ENCODE measurements around the gene CNPY2. TPM values are rescaled to one million over a fixed set of nuclear protein-coding genes. Genes with fewer than 3 reads are reported as not detected.
"Not testable (repeated sequence)": the region's sequence is repeated elsewhere in the genome, so short reads cannot be mapped to it uniquely, and the experiment has no call there.

The CNPY2 gene
- total RNA-seq, 2 donors from 2014 or later, result 183 to 198 TPM

DNA sequence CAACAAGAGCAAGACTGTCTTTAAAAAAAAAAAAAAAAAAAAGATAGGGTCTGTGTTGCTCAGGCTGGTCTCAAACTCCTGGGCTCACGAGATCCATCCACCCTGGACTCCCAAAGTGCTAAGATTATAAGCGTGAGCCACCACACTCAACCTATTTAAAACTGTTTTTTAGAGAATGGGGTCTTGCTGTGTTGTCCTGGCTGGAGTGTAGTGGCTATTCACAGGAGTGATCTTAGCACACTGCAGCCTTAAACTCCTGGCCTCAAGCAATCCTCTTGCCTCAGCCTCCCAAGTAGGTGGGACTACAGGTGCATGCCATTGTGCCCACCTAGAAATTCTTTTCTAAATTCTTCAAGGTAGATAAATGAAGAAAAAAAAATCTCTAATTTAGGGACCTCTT, 41.5 kb downstream of the CNPY2 start:
- Mint-ChIP-seq H3K4me1 (peaks cover 3% of the 10 kb centered on the region), H3K27ac (no peak overlapping the region), H3K36me3 (ENCODE audit: low read depth) (peaks cover 62% of the 10 kb centered on the region), H3K9me3 (no peaks in the 10 kb centered on the region), H3K27me3 (ENCODE audit: insufficient read depth) (no peaks in the 10 kb centered on the region), H3K4me3 (no peak overlapping the region)
- peaks cover 73% of the 10 kb centered on the region for H3K36me3 ChIP-seq (ENCODE audit: control insufficient read depth, insufficient read depth, low read length)
- H3K27me3 ChIP-seq (ENCODE audit: control insufficient read depth, insufficient read depth, low read length, poor library complexity, severe bottlenecking), result no peaks in the 10 kb centered on the region
- WGBS, 2 experiments (ENCODE audit: insufficient coverage in 1 of 2, insufficient read length in 1 of 2), result 100% methylated on average over 1 of the region's 2 CpGs; no CpG with 5 or more reads in 1 of the 2 experiments
- H3K9me3 ChIP-seq (ENCODE audit: control insufficient read depth, low read length), result no peaks in the 10 kb centered on the region
- H3K4me1 ChIP-seq (ENCODE audit: control insufficient read depth, insufficient read depth, low read length), result no peaks in the 10 kb centered on the region
- TF ChIP-seq, protein P1, sequence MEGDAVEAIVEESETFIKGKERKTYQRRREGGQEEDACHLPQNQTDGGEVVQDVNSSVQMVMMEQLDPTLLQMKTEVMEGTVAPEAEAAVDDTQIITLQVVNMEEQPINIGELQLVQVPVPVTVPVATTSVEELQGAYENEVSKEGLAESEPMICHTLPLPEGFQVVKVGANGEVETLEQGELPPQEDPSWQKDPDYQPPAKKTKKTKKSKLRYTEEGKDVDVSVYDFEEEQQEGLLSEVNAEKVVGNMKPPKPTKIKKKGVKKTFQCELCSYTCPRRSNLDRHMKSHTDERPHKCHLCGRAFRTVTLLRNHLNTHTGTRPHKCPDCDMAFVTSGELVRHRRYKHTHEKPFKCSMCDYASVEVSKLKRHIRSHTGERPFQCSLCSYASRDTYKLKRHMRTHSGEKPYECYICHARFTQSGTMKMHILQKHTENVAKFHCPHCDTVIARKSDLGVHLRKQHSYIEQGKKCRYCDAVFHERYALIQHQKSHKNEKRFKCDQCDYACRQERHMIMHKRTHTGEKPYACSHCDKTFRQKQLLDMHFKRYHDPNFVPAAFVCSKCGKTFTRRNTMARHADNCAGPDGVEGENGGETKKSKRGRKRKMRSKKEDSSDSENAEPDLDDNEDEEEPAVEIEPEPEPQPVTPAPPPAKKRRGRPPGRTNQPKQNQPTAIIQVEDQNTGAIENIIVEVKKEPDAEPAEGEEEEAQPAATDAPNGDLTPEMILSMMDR (conservative IDR thresholded peaks at IDR 0.05), result no peak
- H3K9ac ChIP-seq (ENCODE audit: extremely low read depth, low read length, poor library complexity, severe bottlenecking), result no peak overlapping the region
- H3K27ac ChIP-seq (ENCODE audit: low read depth, low read length), result no peak overlapping the region
- no peak overlapping the region for H3K4me3 ChIP-seq (ENCODE audit: low read length)
- DNase-seq, result no peak

DNA sequence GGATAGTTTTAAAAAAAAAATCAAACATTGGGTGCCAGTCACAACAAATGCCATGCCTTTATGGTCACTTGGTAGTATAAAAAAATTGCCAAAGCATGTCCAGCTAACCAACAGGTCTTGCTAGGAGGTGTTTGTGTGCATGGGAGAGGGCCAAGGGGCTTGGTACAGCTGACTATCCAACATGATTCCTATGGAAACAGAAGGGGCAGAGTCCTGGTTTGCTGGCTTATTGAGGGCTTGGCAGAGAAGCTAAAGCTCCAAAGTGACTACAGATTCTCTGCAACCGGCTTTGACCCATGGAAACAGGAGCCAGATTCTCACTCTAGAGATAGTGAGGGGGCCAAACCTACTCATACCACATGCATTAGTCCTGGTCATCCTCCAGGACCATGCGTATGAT, 43.3 kb downstream of the CNPY2 start:
- H3K9ac ChIP-seq (ENCODE audit: extremely low read depth, low read length, poor library complexity, severe bottlenecking), result not testable (repeated sequence)
- WGBS, 2 experiments (ENCODE audit: insufficient coverage in 1 of 2, insufficient read length in 1 of 2), result 100% methylated on average over 1 of the region's 2 CpGs

DNA sequence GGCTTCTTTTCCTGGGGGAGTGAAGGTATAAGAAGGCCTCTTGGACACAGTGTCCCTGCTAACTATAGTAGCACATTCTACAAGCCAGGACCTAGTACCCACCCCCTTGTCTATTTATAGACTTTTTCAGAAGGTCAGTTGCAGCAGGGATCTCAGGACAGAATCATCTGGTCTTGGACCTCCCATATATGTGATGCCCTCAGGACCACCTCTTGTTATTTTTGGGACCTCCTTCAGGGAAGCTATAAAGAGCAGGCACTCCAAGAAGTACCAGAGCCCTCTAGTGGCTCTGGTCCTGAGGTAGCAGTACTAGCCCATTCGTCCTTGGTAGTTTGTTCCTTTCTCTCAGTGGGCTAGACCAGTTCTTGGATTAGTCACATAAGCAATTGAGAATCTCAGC, 44.8 kb downstream of the CNPY2 start:
- Histone ChIP-seq H3K4me3 (ENCODE audit: low read length) (no peak overlapping the region), H3K27me3 (ENCODE audit: control insufficient read depth, insufficient read depth, low read length, poor library complexity, severe bottlenecking) (no peaks in the 10 kb centered on the region), H3K9me3 (ENCODE audit: control insufficient read depth, low read length) (no peaks in the 10 kb centered on the region), H3K9ac (ENCODE audit: extremely low read depth, low read length, poor library complexity, severe bottlenecking) (no peak overlapping the region), H3K36me3 (ENCODE audit: control insufficient read depth, insufficient read depth, low read length) (peaks cover 59% of the 10 kb centered on the region), H3K4me1 (ENCODE audit: control insufficient read depth, insufficient read depth, low read length) (peaks cover 5% of the 10 kb centered on the region), H3K27ac (ENCODE audit: low read depth, low read length) (no peak overlapping the region)
- Mint-ChIP-seq H3K4me3 (no peak overlapping the region), H3K36me3 (ENCODE audit: low read depth) (peaks cover 53% of the 10 kb centered on the region), H3K4me1 (peaks cover 12% of the 10 kb centered on the region), H3K27me3 (ENCODE audit: insufficient read depth) (no peaks in the 10 kb centered on the region), H3K27ac (no peak overlapping the region), H3K9me3 (no peaks in the 10 kb centered on the region)
- 54% methylated on average over 1 of the region's 1 CpG; no CpG with 5 or more reads in 1 of the 2 experiments for WGBS, 2 experiments (ENCODE audit: insufficient coverage in 1 of 2, insufficient read length in 1 of 2)
- TF ChIP-seq, protein P1 (conservative IDR thresholded peaks at IDR 0.05), result peak; percentile 76
- DNase-seq, result peak; percentile 68

More for the DNA sequence above, 43.3 kb downstream of the CNPY2 start:
- peaks cover 66% of the 10 kb centered on the region for H3K36me3 ChIP-seq (ENCODE audit: control insufficient read depth, insufficient read depth, low read length)
- not testable (repeated sequence) for H3K27ac Mint-ChIP-seq; H3K9me3 ChIP-seq (ENCODE audit: control insufficient read depth, low read length); DNase-seq; H3K4me3 Mint-ChIP-seq; H3K4me1 ChIP-seq (ENCODE audit: control insufficient read depth, insufficient read depth, low read length); H3K4me3 ChIP-seq (ENCODE audit: low read length); H3K27me3 Mint-ChIP-seq (ENCODE audit: insufficient read depth); H3K27ac ChIP-seq (ENCODE audit: low read depth, low read length); H3K9me3 Mint-ChIP-seq; H3K27me3 ChIP-seq (ENCODE audit: control insufficient read depth, insufficient read depth, low read length, poor library complexity, severe bottlenecking); H3K4me1 Mint-ChIP-seq
- peaks cover 57% of the 10 kb centered on the region for H3K36me3 Mint-ChIP-seq (ENCODE audit: low read depth)
